Uterus (tissue), 2 donors: ENCODE measurements around the gene MRPS31.

ENCODE experiments used
- POLR2A ChIP-seq, 2 donors: fragments of 450-650 bp; IDR thresholded peaks; one replicate each; pipeline ENCODE4 v1.6.1; 2016; ENCODE audit warnings: antibody characterized with exemption in 2 of 2, mild to moderate bottlenecking in 1 of 2, moderate library complexity in 1 of 2
- TF ChIP-seq, protein P1 (sequence below), 4 experiments: fragments of 200-600 bp in 2 of 4; fragments of 450-650 bp in 2 of 4; sonication (generic) in 2 of 4; IDR thresholded peaks; one replicate each; pipeline ENCODE4 v1.5.1; 2016 to 2019; ENCODE audit warnings: antibody characterized with exemption in 4 of 4, mild to moderate bottlenecking in 2 of 4, moderate library complexity in 1 of 4

DNA sequence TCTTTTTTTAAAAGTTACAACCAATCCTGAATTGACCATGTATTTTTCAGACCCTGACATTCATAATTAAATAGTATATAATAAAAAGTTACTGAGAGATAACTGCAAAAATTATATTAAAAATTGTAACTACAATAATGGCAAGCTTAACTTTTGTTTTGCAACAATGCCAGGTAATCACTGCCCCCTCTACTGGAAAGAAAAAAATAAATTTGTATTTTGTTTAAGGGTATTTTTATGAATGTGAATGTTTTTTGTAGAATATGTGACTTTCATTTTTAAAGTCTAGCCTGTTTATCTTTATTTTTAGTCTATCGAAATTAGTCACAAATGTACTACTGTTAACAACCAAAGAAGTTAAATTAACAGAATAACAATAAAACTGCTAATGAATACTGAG lies 21.7 kb downstream of the MRPS31 start:
- TF ChIP-seq, protein P1, sequence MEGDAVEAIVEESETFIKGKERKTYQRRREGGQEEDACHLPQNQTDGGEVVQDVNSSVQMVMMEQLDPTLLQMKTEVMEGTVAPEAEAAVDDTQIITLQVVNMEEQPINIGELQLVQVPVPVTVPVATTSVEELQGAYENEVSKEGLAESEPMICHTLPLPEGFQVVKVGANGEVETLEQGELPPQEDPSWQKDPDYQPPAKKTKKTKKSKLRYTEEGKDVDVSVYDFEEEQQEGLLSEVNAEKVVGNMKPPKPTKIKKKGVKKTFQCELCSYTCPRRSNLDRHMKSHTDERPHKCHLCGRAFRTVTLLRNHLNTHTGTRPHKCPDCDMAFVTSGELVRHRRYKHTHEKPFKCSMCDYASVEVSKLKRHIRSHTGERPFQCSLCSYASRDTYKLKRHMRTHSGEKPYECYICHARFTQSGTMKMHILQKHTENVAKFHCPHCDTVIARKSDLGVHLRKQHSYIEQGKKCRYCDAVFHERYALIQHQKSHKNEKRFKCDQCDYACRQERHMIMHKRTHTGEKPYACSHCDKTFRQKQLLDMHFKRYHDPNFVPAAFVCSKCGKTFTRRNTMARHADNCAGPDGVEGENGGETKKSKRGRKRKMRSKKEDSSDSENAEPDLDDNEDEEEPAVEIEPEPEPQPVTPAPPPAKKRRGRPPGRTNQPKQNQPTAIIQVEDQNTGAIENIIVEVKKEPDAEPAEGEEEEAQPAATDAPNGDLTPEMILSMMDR (IDR thresholded peaks at IDR 0.05), result peak in 1 of 4 experiments; percentile 11
- TF ChIP-seq POLR2A (IDR thresholded peaks at IDR 0.05), result no peak
